ENCODE data around the gene FOSB.

FOSB gene

GRCh38 chr19:45468159-45468651 lies 409 bp downstream of the FOSB start:
- TF ChIP-seq FOXM1 (IDR thresholded peaks at IDR 0.05; ENCODE audit: borderline replicate concordance, low read depth) (no peak), YY1 (IDR thresholded peaks at IDR 0.05; ENCODE audit: low read depth) (no peak)

DNA sequence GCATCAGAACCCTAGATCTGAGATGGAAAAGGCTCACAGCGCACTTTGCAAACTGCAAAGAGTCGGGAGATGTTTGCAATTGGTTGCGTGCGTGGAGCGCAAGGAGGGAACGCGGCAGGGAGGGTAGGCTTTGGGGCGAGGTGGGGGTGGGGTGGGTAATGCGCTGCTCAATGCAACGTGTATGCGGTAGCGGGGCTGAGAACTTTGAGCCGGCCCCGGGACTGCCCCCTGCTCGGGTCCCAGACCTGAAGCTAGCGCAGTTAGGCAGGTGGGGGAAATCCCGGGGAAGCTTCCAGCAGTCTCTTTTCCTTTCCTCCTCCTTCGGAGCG lies 971 bp downstream of the FOSB start:
- no peak for TF ChIP-seq EGR1 (IDR thresholded peaks at IDR 0.05)
- TF ChIP-seq ZBTB7A (IDR thresholded peaks at IDR 0.05; ENCODE audit: low read depth): no peak
- TF ChIP-seq CEBPB (IDR thresholded peaks at IDR 0.05): no peak
- TF ChIP-seq USF1 (IDR thresholded peaks at IDR 0.05): no peak
- no peak for TF ChIP-seq EP300 (IDR thresholded peaks at IDR 0.05; ENCODE audit: borderline replicate concordance)
- TF ChIP-seq, protein P1, sequence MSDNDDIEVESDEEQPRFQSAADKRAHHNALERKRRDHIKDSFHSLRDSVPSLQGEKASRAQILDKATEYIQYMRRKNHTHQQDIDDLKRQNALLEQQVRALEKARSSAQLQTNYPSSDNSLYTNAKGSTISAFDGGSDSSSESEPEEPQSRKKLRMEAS (IDR thresholded peaks at IDR 0.05): no peak
- TF ChIP-seq TEAD4 (IDR thresholded peaks at IDR 0.05): no peak
- TF ChIP-seq, protein P2, sequence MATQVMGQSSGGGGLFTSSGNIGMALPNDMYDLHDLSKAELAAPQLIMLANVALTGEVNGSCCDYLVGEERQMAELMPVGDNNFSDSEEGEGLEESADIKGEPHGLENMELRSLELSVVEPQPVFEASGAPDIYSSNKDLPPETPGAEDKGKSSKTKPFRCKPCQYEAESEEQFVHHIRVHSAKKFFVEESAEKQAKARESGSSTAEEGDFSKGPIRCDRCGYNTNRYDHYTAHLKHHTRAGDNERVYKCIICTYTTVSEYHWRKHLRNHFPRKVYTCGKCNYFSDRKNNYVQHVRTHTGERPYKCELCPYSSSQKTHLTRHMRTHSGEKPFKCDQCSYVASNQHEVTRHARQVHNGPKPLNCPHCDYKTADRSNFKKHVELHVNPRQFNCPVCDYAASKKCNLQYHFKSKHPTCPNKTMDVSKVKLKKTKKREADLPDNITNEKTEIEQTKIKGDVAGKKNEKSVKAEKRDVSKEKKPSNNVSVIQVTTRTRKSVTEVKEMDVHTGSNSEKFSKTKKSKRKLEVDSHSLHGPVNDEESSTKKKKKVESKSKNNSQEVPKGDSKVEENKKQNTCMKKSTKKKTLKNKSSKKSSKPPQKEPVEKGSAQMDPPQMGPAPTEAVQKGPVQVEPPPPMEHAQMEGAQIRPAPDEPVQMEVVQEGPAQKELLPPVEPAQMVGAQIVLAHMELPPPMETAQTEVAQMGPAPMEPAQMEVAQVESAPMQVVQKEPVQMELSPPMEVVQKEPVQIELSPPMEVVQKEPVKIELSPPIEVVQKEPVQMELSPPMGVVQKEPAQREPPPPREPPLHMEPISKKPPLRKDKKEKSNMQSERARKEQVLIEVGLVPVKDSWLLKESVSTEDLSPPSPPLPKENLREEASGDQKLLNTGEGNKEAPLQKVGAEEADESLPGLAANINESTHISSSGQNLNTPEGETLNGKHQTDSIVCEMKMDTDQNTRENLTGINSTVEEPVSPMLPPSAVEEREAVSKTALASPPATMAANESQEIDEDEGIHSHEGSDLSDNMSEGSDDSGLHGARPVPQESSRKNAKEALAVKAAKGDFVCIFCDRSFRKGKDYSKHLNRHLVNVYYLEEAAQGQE (IDR thresholded peaks at IDR 0.05; ENCODE audit: low read depth): no peak
- no peak for TF ChIP-seq RAD21 (IDR thresholded peaks at IDR 0.05; ENCODE audit: low read depth)
- TF ChIP-seq CREB1 (IDR thresholded peaks at IDR 0.05; ENCODE audit: low read depth): no peak
- TF ChIP-seq NFIC (IDR thresholded peaks at IDR 0.05): no peak
- TF ChIP-seq FOXM1 (IDR thresholded peaks at IDR 0.05; ENCODE audit: borderline replicate concordance, low read depth): no peak
- no peak for TF ChIP-seq YY1 (IDR thresholded peaks at IDR 0.05; ENCODE audit: low read depth)

DNA sequence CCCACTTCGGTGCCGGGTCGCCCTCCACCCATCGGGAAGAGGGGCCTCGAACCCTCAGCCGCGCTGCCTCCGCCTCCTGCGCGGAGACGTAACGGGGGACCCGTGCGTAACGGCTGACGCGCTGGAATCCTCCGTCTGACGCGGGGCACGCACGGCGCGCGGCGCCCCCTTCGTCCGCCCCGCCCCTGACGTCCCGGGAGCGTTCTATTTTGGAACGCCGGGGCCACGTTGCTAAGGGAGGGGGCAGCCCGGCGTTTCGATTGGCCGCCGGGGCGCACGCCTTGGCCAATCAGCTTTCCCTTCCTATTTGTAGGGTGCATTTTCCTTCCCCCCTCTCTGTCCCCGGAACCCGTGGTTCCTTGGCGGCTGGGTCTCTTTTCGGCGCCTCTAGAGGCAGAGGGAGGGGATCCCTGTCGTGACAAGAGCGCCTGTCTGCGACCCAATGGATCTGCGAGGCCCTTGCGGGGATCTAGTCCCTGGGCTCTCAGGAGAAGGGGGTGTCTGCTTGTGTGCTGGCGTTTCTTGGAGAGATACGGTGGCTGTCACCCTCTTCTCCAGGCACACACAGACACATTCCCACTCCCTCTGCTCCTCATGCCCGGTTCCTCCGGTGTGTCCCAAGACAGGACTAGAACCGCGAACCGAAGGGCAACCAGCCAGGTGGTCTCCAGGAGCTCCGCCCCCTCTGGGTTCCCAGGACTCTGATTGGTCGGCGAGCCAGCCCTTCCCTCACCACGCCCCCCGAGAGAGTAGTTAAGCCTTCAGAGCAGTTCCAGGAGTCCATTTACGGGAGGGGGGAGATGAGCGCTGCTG lies 1.5 kb downstream of the FOSB start:
- TF ChIP-seq USF1 (IDR thresholded peaks at IDR 0.05) (no peak), CREB1 (IDR thresholded peaks at IDR 0.05; ENCODE audit: low read depth) (peak; percentile 88), TCF12 (IDR thresholded peaks at IDR 0.05; ENCODE audit: low read depth) (no peak), EGR1 (IDR thresholded peaks at IDR 0.05) (no peak), EP300 (IDR thresholded peaks at IDR 0.05; ENCODE audit: borderline replicate concordance) (no peak), RAD21 (IDR thresholded peaks at IDR 0.05; ENCODE audit: low read depth) (no peak), YY1 (IDR thresholded peaks at IDR 0.05; ENCODE audit: low read depth) (no peak), TAF1 (IDR thresholded peaks at IDR 0.05; ENCODE audit: low read depth) (no peak), TEAD4 (IDR thresholded peaks at IDR 0.05) (peak; percentile 81), NFIC (IDR thresholded peaks at IDR 0.05) (0 out of 2 replicates have a peak, but pooled peaks have one; percentile 20), ZBTB7A (IDR thresholded peaks at IDR 0.05; ENCODE audit: low read depth) (0 out of 2 replicates have a peak, but pooled peaks have one; percentile 2), CEBPB (IDR thresholded peaks at IDR 0.05) (no peak), FOXM1 (IDR thresholded peaks at IDR 0.05; ENCODE audit: borderline replicate concordance, low read depth) (no peak)
- TF ChIP-seq, protein P2 (IDR thresholded peaks at IDR 0.05; ENCODE audit: low read depth): no peak
- TF ChIP-seq, protein P1 (IDR thresholded peaks at IDR 0.05): peak; percentile 86

- TF ChIP-seq, protein P2 (IDR thresholded peaks at IDR 0.05; ENCODE audit: low read depth): no peak
- TF ChIP-seq CREB1 (IDR thresholded peaks at IDR 0.05; ENCODE audit: low read depth) (no peak), NFIC (IDR thresholded peaks at IDR 0.05) (no peak), ZBTB7A (IDR thresholded peaks at IDR 0.05; ENCODE audit: low read depth) (no peak), TAF1 (IDR thresholded peaks at IDR 0.05; ENCODE audit: low read depth) (no peak), RAD21 (IDR thresholded peaks at IDR 0.05; ENCODE audit: low read depth) (no peak), TCF12 (IDR thresholded peaks at IDR 0.05; ENCODE audit: low read depth) (no peak), YY1 (IDR thresholded peaks at IDR 0.05; ENCODE audit: low read depth) (no peak), USF1 (IDR thresholded peaks at IDR 0.05) (no peak), EGR1 (IDR thresholded peaks at IDR 0.05) (no peak), CEBPB (IDR thresholded peaks at IDR 0.05) (no peak), EP300 (IDR thresholded peaks at IDR 0.05; ENCODE audit: borderline replicate concordance) (no peak), FOXM1 (IDR thresholded peaks at IDR 0.05; ENCODE audit: borderline replicate concordance, low read depth) (no peak), TEAD4 (IDR thresholded peaks at IDR 0.05) (no peak)
- TF ChIP-seq, protein P1 (IDR thresholded peaks at IDR 0.05): no peak
Observed at GRCh38 chr19:45469945-45470761, 2.4 kb downstream of the FOSB start.
